ENCODE measurements around the gene LOXL1.

LOXL1 gene

GRCh38 chr15:73993211-73993994 lies 67.1 kb downstream of the LOXL1 start:
- DNase-seq (ENCODE audit: low read depth), result no peak

- peak; percentile 91 for DNase-seq (ENCODE audit: low read depth)
These were observed 68.2 kb downstream of the LOXL1 start, which contains the start of gene PML for GRCh38 chr15:73994413-73994883. PML (plus strand) TSS chr15:73994716; CDS start chr15:73994813, 97 bp downstream.

GRCh38 chr15:73994912-73995622 lies 68.8 kb downstream of the LOXL1 start:
- DNase-seq (ENCODE audit: low read depth), result no peak

GRCh38 chr15:73996267-73996666 lies 70.0 kb downstream of the LOXL1 start:
- no peak for DNase-seq (ENCODE audit: low read depth)

DNA sequence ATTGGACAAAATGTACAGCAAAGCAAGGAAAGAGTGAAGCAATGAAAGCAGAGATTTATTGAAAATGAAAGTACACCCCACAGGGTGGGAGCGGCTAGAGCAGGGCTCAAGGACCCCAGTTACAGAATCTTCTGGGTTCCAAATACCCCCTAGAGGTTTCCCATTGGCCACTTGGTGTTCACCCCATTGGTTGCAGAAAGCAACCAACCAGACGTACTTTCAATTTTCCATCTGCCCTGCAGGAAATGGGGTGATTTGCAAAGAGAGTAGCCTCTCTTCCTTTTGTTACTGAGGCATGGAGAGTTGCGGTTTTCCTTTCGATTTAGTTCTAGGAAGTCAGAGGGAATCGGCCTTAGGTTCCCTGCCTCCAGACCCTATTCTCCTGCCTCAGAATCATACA lies 70.7 kb downstream of the LOXL1 start:
- no peak for DNase-seq (ENCODE audit: low read depth)

- DNase-seq (ENCODE audit: low read depth), result no peak
These were observed 71.7 kb downstream of the LOXL1 start for GRCh38 chr15:73997986-73998385.

All from HS-27A (cell line).